Tibial nerve (tissue), 4 donors: Measurements from ENCODE around the gene PRKAR1B. TPM values are rescaled to one million over a fixed set of nuclear protein-coding genes. Genes with fewer than 3 reads are reported as not detected.

ENCODE experiments used
- DNase-seq, 2 donors: peaks; one replicate each; pipeline ENCODE4 v3.0.0-alpha.2; 2019; ENCODE audit warnings: low spot score in 2 of 2
- H3K27ac ChIP-seq, 4 donors: fragments of 200-600 bp; sonication (generic) in 3 of 4; one replicate each; pipeline ENCODE4 v1.5.1; 2017 to 2019; ENCODE audit warnings: mild to moderate bottlenecking in 1 of 4
- H3K27me3 ChIP-seq, 2 donors: fragments of 200-600 bp; sonication (generic) in 1 of 2; one replicate each; pipeline versions ENCODE4 v1.5.1 to v1.6.0; 2017 to 2019
- H3K36me3 ChIP-seq, 3 donors: fragments of 200-600 bp; sonication (generic); one replicate each; pipeline ENCODE4 v1.5.1; 2018 to 2019
- H3K4me1 ChIP-seq, 4 donors: fragments of 200-600 bp; sonication (generic) in 3 of 4; one replicate each; pipeline ENCODE4 v1.5.1; 2017 to 2019
- H3K4me3 ChIP-seq, 4 donors: fragments of 200-600 bp; sonication (generic) in 3 of 4; one replicate each; pipeline ENCODE4 v1.5.1; 2017 to 2019; ENCODE audit warnings: mild to moderate bottlenecking in 1 of 4, moderate library complexity in 1 of 4
- H3K9me3 ChIP-seq, 4 donors: fragments of 200-600 bp; sonication (generic) in 3 of 4; one replicate each; pipeline ENCODE4 v1.5.1; 2017 to 2019
- CTCF ChIP-seq, 5 experiments: fragments of 200-600 bp in 3 of 5; fragments of 450-650 bp in 2 of 5; sonication (generic) in 3 of 5; IDR thresholded peaks; one replicate each; pipeline ENCODE4 v1.5.1; 2016 to 2019; ENCODE audit warnings: antibody characterized with exemption in 5 of 5, mild to moderate bottlenecking in 3 of 5, moderate library complexity in 2 of 5
- EP300 ChIP-seq, 2 donors: sonication (generic); formaldehyde crosslinking; IDR thresholded peaks; one replicate each; pipeline ENCODE4 v1.6.1; 2017; ENCODE audit warnings: antibody characterized with exemption in 2 of 2, mild to moderate bottlenecking in 1 of 2
- POLR2A ChIP-seq, 2 donors: fragments of 450-650 bp; IDR thresholded peaks; one replicate each; pipeline ENCODE4 v1.6.1; 2017; ENCODE audit warnings: antibody characterized with exemption in 2 of 2, mild to moderate bottlenecking in 2 of 2, moderate library complexity in 2 of 2
- WGBS, 2 donors: methylation state at CpG; one replicate each; pipeline ENCODE4 v1.1.5; 2018; 5-methylcytosine and 5-hydroxymethylcytosine counted together
- total RNA-seq, 4 donors: library from RNA; depleted of rRNA; stranded (reverse); fragments of >200 nt; gene quantifications; one replicate each; pipeline ENCODE4 v1.1.0, GENCODE V29; 2016

PRKAR1B gene
- total RNA-seq, 4 donors from 2014 or later = 2.7 to 12.3 (median 4.8) TPM

GRCh38 chr7:727806-728460 lies 852 bp upstream of the PRKAR1B start:
- TF ChIP-seq EP300 (IDR thresholded peaks at IDR 0.05) = no peak
- Histone ChIP-seq H3K36me3 (peaks cover 0 to 45% (median 0%) of the 10 kb centered on the region in 3 donors), H3K4me1 (peaks cover 0 to 35% (median 12%) of the 10 kb centered on the region in 4 donors), H3K9me3 (no peaks in the 10 kb centered on the region), H3K4me3 (peak overlapping the region; percentile 22 to 93 (median 75)), H3K27me3 (no peaks in the 10 kb centered on the region), H3K27ac (no peak overlapping the region)
- DNase-seq = no peak
- 20 to 22% methylated on average over 18 to 21 of the region's 21 CpGs for WGBS, 2 donors

- Histone ChIP-seq H3K27me3 (no peaks in the 10 kb centered on the region), H3K9me3 (peaks cover 0 to 1% (median under 1%) of the 10 kb centered on the region in 4 donors), H3K36me3 (peaks cover 0 to 34% (median 0%) of the 10 kb centered on the region in 3 donors), H3K27ac (peak overlapping the region in 2 of 4 donors; percentile 64 to 76), H3K4me3 (peak overlapping the region; percentile 62 to 93 (median 78)), H3K4me1 (peaks cover 0 to 27% (median 12%) of the 10 kb centered on the region in 4 donors)
- DNase-seq = no peak
- TF ChIP-seq EP300 (IDR thresholded peaks at IDR 0.05) (no peak), CTCF (IDR thresholded peaks at IDR 0.05) (no peak), POLR2A (IDR thresholded peaks at IDR 0.05) (no peak)
- WGBS, 2 donors = 0 to 1% methylated on average over 1 to 10 of the region's 39 CpGs
Measured at GRCh38 chr7:726854-727103, 302 bp downstream of the PRKAR1B start.

- DNase-seq = peak; percentile 60 to 63
- peaks cover 0 to 6% (median 2%) of the 10 kb centered on the region in 4 donors for H3K9me3 ChIP-seq
- H3K4me1 ChIP-seq = peaks cover 0 to 26% (median 12%) of the 10 kb centered on the region in 4 donors
- WGBS, 2 donors = 16 to 18% methylated on average over 31 to 40 of the region's 56 CpGs
- H3K36me3 ChIP-seq = peaks cover 0 to 29% (median 0%) of the 10 kb centered on the region in 3 donors
- no peaks in the 10 kb centered on the region for H3K27me3 ChIP-seq
- peak within 1 kb of the TSS; percentile 62 to 93 (median 78) for H3K4me3 ChIP-seq
- peak within 1 kb of the TSS in 3 of 4 donors; percentile 50 to 76 (median 64) for H3K27ac ChIP-seq
- TF ChIP-seq EP300 (IDR thresholded peaks at IDR 0.05) (peak; percentile 64 to 86), CTCF (IDR thresholded peaks at IDR 0.05) (no peak), POLR2A (IDR thresholded peaks at IDR 0.05) (no peak)
Measured at GRCh38 chr7:726084-726853, 812 bp downstream of the PRKAR1B start, which contains the start of gene DNAAF5. TSS of gene DNAAF5 (plus strand) at chr7:726699. CDS start at chr7:726721, 22 bp downstream.

GRCh38 chr7:725223-726005 lies 1.7 kb downstream of the PRKAR1B start:
- Histone ChIP-seq H3K4me1 (peaks cover 0 to 26% (median 12%) of the 10 kb centered on the region in 4 donors), H3K27ac (no peak overlapping the region), H3K9me3 (peaks cover 0 to 15% (median 2%) of the 10 kb centered on the region in 4 donors), H3K4me3 (peak overlapping the region in 1 of 4 donors; percentile 93), H3K27me3 (no peaks in the 10 kb centered on the region), H3K36me3 (peaks cover 0 to 20% (median 0%) of the 10 kb centered on the region in 3 donors)
- no peak for DNase-seq
- 94 to 96% methylated on average over 8 of the region's 8 CpGs for WGBS, 2 donors
- TF ChIP-seq CTCF (IDR thresholded peaks at IDR 0.05) (no peak), POLR2A (IDR thresholded peaks at IDR 0.05) (no peak), EP300 (IDR thresholded peaks at IDR 0.05) (no peak)

- WGBS, 2 donors = 89 to 96% methylated on average over 7 of the region's 7 CpGs
- TF ChIP-seq EP300 (IDR thresholded peaks at IDR 0.05) = no peak
- TF ChIP-seq POLR2A (IDR thresholded peaks at IDR 0.05) = no peak
- TF ChIP-seq CTCF (IDR thresholded peaks at IDR 0.05) = no peak
- no peak for DNase-seq
- Histone ChIP-seq H3K4me1 (peaks cover 0 to 26% (median 12%) of the 10 kb centered on the region in 4 donors), H3K27me3 (no peaks in the 10 kb centered on the region), H3K36me3 (peaks cover 0 to 9% (median 0%) of the 10 kb centered on the region in 3 donors), H3K4me3 (no peak overlapping the region), H3K27ac (no peak overlapping the region), H3K9me3 (peaks cover 0 to 15% (median 2%) of the 10 kb centered on the region in 4 donors)
Measured at GRCh38 chr7:724298-724697, 2.8 kb downstream of the PRKAR1B start.
